IPS DF 19.7 (cell line): ENCODE data around the gene SH3PXD2B.
"Not testable (repeated sequence)": the region's sequence is repeated elsewhere in the genome, so short reads cannot be mapped to it uniquely, and the experiment has no call there.

Experiments used
- DNase-seq: peaks from one replicate; pipeline ENCODE4 v3.0.0-alpha.2; 2013; ENCODE audit warnings: low read depth, low spot score

Gene SH3PXD2B

DNA sequence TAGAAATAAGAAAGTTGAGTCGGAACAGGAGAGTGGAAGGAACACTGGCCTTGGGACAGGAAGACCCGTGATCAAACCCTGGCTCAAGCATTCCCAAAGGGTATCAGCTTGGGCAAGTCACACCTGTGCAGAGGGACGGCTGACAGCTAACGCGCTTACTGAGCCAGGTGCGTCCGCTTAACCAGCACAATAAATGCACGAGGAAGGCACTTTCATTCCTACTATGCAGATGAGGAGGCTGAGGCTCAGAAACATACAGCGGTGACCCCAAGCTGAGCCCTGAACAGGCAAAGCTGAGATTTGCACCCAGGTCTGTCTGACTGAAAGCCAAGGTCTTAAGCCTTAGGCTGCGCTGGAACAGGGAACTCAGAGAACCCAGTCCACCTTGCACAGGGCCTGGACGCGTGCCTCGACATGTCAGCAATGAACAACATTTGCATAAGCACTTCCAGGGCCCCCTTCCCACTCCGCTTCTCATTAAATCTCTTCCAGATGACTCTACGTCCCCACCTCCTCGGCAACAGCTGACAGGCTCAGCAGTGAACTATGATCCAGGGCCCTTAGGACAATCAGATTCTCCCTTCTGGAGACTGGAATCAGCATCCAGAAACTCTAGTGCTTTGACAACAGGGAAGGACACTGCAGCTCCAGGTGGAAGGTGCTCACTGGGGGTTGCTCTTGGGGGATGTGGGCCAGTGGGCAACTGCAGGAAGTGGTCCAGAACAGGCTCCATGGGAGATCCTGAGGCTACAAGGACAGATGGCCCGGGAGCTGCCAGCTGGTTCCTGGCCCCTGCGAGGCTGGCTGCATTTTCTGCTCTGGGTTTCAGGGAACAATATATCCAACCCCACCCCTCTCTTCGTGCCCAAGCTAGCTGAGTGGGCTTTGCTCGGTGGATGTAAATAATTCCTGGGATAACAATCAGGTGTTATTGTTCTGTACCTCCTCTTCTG, 35.2 kb downstream of the SH3PXD2B start:
- no peak for DNase-seq

DNA sequence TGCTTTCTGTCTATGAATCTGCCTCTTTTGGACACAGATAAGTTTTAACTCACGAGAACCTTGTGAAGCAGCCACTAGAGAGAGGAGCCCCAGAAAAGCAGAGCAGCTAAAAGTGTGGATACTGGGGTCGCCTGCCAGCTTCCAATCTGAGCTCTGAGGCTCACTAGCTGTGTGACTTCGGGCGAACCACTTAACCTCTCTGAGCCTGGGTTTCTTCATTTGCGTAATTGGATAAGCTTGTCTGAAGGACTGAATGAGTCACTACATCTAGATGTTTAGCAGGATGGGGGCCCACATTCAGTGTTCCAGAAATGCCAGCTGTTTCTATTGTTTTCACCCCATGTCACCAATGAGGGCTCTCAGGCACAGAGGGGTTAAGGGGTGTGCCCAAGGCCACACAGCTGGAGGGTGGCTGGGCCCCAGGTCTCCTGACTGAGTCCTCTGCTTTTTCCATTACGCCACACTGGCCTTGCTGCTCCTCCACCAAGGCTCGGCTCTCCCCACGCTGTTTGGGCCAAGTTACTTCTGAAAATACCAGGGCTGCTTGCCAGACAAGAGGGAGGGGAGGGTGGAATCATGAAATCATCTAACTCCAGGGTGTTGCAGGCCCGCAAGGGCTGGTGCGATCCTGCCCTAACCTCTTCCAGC, 36.2 kb downstream of the SH3PXD2B start:
- DNase-seq: no peak

DNA sequence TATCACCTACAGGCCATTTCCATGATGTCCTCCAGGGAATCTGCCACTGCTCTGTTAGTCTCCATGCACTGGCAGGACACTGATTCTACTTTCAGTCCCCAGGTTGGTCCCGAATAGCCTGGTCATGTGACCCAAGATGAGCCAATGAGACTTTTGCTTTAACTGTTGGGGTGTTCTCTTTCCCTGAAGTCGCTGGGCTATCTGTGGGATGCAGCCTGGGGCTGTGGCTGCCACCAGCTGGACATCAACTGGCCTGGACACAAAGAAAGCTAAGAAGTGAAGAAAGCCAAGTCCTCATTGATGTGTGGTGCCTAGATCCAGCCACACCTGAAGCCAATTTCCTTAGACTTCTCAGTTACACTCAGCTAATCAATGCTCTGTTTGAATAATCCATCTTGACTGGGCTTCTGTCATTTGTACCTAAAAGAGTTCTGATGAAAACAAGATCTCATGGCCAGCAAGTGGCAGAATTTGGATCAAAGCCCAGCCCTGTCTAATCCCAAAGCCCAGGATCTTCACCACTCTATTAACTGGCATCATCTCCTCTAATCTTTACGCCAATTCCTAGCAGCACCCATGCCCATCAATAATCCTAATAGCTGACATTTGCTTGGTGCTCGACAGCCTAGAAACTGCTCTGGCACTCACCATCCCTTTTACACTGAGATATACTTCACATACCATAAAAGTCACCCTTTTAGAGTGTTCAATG, 37.0 kb downstream of the SH3PXD2B start:
- DNase-seq: no peak

DNA sequence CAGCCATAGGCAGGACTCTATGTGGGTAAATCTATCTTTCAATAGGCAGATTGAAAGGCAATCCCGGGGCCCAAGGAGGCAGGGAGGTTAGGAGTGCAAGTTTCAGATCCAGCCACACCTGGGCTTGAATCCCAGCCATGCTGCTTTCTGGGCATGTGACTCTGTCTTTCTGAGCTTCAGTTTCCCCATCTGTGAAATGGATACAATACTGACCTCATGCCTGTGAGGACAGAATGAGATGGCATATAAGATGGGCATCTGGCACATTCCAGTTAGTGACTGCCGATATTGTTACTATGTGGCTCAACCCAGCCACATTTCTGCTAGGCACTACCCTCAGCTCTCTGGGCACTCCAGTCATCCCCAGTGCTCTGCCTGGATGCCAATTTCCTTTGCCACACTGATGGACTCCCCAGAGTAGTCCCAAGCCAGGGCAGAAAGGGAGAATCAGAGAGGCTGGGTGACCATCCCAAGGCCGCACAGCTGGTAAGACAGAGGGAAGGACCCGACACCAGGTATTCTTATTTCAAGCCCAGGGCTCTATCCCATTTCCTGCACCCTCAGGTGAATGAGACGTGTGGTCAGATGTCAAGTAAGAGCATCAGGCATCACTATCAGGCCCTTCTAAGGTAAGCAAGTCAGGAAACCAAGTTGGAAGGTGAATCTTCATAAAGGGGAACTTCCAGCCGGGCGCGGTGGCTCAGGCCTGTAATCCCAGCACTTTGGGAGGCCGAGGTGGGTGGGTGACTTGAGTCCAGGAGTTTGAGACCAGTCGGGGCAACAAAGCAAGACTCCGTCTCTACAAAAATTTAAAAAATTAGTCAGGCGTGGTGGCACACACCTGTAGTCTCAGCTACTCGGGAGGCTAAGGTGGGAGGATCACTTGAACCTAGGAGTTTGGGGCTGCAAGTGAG, 38.7 kb downstream of the SH3PXD2B start:
- no peak for DNase-seq

DNA sequence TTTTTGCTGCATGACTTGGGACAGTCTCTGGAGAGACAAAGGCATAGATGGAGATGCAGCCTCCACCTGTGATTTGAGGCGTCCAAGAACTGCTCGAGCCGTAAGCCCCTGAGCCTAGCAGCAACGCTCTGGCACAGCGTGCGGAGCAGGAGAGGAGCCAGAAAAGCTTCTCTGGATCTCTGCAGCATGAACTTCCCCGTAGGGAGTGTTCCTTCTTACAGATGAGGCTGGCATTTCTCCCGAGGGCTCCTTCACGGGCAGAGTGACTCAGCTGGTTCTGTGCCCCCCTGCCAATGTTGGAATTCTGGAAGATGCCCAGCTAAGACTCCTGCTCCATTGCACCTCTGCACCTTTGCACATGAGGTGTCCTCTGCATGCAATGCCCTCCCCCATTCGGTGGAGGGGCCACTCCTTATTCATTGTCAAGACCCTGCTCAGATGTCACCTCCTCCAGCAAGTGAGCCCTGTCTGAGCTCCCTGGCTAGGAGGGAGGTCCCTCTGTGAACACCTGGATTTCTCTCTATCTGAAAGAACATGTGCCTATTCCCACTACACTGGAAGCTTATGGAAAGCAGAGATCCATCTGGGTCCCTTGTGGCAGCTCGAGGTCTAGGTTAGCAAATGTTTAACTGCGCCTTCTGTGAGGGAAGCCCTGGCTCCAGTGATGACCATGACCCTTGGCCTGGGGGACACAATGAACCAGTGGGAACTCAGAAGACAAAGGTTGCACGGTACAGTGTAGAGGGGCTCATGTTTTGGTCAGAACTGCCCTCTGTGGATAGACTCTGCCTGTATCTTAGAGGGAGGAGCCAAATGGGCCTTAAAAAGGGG, 39.6 kb downstream of the SH3PXD2B start:
- DNase-seq: no peak

DNA sequence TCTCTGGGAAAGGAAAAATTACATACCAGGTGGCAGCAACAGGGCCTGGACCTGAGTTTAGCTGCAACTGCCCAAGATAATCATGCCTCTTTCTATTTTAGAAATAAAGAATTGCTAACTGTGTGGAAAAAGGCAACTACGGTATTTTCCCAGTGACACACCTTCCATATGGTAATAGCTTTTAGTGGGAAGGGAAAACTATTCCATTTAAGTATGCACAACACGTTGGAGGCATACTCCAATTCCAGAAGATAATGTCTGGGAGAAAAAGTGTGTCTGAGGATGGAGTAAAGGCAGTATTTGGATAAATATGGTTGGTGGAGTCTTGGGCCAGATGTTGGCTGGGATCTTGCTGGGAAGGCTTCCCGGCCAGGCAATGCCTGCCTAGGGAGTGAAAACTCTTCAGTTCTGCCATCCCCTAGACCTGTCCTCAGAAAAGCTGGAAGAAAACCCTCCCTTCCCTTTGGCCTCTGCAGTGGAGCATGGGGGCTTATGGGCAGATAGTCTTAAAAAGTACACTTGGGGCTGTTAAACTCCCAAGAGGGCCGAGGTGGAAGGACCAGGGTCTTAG, 40.6 kb downstream of the SH3PXD2B start:
- DNase-seq: no peak

DNA sequence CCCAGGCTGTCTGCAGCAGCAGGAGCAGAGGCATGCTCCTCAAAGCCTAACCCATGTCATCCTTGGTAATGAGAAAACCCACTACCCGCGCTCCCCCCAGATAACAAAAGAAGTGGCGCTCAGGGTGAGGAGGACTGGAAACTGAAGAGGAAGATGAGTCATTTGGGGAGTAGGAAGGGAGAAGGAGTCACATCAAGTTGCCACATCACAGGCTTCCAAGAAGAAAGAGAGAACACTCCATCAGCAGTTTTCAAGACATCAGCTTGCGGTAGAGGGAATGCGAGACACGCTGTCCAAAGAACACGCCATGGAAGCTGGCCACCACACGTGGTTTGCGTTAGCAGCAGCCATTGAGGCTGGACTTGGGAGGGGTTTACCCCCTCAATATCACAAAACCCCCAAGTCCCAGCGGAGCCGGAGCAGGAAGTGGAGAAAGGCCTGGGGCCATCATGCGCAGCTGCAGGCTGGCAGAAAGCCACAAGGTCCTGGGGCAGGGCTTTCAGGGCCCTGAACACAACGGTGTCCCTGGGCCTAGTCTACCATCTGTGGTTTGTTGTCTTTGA, 41.5 kb downstream of the SH3PXD2B start:
- no peak for DNase-seq

DNA sequence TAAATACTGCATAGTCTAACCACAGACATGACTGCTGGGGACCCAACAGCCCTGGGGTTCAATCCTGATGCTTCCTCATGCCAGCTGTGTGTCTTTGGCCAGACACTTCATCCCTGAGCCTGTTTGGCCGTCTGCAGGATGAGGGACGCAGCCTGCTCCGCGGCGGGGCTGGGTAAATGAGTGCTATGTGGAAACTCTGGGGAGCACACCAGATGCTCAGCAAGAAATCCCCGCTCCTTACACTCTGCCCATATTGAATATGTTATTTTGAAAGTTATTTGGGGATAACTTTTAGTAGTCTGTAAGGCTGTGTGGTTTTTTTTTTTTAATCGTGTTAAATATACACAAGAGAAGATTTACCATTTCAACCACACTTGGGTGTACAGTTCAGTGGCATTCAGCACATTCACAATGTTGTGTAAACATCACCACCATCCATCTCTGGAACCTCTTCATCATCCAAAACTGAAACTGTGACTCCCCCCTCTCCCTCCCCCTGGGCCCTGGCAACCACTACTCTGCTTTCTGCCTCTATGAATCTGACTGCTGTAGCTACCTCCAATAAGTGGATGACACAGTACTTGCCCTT, 42.7 kb downstream of the SH3PXD2B start:
- DNase-seq: no peak

DNA sequence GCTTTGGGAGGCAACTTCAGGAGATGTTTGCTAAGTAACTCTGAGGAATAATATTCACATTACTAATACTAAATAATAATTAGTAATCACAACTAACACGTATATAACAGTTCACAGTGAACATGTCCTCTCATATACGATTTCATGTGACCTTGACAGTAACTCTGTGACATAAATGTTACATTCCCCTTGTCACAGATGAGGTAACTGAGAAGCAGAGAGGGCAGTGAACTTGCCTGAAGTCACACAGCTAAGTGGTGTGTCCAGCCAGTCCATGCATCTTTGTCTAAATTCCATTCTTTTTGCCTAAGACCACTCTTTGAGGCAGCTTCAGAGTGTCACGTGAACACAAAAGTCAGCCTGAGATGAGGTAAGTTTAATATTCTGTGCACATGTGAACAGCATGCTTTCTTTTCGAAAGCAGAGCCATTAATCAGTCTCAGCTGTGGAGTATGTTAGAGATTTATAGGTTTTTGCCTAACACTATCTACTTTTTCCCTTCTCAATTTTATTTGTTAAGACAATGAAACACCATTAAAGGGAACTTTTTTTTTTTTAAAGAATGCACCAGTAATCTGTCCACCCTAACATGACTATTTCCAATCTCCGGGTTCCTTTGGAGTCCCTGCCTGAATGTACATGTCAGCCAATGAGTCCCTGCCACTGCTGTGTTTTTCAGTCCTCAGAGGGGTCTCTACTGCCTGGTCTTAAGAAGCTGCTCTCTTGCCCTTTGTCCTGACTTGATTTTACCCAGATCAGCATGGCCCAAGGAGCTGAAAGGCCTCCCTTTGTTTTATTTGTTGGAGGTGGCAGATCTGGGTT, 43.5 kb downstream of the SH3PXD2B start:
- no peak for DNase-seq

DNA sequence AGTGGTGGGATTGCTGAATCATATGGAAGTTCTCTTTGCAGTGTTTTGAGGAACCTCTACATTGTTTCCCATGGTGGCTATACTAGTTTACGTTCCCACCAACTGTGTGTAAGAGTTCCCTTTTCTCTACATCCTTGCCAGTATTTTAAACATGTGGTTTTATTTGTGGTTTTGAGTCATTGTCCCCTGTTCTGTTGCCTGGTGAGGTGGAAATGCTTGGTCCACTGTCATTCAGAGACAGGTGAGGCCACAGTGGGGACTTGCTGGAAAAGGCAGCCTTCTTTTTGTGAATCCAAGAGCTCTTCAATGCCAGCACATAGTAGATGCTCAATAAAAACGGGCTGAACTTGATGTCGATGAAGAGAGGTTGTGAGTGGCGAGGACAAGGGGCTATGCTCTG, 44.2 kb downstream of the SH3PXD2B start:
- DNase-seq: no peak

DNA sequence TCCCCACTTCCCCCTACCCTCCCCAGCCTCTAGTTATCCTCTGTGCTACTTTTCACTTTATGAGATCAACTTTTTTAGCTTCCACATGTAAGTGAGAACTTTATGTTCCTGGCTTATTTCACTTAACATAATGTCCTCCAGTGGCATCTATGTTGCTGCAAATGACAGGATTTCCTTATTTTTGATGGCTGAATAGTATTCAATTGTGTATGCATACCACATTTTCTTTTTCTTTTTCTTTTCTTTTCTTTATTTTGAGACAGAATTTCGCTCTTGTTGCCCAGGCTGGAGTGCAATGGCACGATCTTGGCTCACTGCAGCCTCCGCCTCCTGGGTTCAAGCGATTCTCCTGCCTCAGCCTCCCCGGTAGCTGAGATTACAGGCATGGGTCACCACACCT, 44.8 kb downstream of the SH3PXD2B start:
- not testable (repeated sequence) for DNase-seq

DNA sequence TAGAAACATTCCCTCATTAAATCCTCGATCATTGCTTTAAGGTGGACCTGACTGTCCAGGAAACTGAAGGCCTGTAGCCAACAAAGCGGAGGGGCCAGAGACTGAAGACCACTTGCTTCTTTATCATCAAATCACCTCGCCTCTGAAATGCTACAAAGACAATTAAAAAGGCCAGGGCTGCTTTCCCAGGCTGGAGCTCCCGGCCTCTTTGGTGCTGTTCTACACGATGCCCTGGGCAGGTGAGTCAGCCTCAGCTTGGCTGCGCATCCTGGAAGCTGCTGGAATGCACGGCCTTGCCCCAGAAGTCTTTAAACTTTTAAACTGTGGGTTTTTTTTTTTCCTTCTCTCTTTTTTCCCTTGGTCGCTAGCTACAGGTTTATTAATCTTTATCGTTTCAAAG, 46.5 kb downstream of the SH3PXD2B start:
- no peak for DNase-seq

DNA sequence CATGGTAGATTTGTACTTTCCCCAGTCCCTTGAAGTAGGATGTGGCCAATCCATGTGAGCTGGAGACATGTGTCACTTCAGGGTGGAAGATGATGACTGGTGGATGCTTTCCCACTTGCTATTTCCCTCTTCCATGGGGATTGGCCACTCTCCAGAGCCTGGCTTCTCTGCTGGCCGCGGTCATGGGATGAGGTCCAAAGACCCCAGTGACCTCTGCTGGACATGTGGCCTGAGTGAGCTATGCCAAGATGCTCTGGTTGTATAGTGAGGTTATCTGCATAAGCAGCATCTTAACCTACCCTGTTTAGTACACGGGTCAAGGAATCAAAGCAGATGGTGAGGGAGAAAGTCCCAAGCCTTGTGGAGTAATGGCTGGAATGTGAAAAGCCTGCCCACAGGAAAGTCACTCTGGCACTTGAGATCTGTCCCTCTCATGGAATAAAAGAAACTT, 47.1 kb downstream of the SH3PXD2B start:
- DNase-seq: no peak

DNA sequence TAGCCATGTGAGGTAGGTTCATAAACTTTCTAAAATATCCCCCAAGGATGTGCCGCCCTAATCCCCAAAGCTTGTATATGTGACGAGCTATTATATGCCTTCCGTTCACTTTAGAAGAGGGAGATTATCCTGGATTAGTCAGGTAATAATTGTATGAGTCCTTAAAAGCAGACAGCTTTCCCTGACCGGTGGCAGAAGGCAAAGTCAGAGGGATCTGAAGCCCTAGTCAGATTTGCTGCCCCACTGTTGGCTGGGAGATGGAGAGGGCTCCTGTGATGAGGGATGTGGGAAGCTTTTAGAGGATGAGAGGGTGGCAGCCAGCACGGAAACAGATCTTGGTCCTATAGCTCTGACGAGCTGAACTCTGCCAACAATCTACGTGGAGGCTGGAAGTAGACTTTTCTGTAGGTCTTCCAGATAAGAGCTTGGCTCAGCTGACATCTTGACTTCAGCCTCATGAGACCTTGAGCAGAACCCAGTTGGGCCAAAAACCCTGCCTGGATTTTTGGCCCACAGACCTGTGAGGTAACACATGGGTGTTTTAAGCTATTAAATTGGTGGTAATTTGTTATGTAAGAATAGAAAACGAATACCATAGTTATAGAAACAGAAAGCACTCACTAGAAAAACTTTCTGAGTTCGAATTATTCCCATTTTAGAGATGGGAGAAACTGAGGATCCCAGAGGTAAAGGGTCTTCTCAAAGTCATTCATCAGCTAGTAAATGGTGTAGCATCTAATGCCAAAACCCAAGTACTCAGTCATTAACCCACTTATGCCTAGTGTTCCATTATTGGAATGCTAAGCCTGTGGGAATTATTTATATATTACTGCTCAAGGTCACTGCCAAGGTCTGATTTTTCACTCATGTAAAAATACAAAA, 48.9 kb downstream of the SH3PXD2B start:
- no peak for DNase-seq

DNA sequence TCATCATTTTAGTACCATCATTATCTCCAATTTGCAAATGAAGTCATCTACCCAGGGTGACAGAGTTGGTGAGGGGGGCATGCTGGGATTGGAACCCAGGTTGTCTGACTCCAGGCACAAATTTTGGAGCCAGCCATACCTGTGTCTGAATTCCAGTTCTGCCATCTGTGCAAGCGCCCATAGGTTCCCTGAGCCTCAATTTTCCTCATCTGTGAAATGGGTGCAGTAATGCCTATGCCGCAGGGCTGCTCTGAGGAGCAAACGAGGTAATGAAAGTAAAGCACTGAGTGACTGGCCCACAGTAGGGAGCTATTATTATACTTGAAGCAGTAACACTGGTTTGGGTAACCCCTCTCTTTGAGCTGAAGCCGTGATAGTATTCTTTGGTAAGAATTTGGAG, 49.6 kb downstream of the SH3PXD2B start:
- no peak for DNase-seq

DNA sequence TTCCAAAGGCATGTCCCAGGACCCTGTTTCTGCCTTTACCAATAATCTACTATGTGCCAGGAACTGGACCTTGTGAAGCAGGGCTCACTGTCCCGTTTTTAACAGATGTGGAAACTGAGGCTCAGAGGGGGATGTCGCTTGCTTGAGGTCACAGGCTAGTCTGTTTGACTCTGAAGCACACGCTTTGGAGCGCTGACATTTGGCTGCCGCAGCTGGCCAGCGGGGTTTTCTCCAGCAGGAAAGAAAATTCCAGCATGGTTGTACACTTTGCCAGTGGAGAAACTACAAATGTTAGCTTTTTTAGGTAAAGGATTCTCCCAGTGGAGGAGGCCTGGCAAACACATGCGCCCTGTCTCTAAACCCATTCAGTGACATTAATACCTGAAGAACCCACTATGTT, 50.5 kb downstream of the SH3PXD2B start:
- DNase-seq: no peak

DNA sequence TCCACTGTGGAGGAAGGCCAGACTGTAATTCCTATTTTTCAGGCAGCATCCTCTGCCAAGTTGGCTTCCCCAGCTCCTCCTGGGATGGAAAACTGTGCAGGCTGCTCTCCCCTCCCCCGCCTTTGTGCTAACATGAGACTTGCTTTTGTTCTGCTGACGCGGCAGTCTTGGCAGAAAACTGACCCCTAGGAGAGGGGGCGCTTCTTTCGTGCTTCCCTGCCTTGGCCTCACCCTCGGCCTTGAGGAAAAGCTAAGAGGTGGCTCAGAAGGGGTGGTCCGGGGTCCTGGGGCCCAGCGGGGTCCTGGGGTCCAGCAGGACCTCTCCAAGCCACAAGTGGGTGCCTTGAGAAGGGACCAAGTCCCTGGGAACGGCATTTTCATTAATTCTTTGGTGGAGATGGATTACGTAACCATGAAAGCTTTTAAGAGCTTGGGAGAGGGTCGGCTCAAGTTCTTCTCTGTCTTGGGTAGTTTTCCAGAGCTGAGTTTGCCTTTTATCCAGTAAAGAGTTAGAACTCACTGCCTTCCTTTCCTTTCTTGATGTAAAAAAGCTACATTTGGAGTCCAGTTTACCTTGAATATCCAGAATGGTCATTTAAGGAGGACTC, 51.0 kb downstream of the SH3PXD2B start:
- no peak for DNase-seq
